DMS53 (cell line): ENCODE measurements around the gene EPB41L5.
"Not testable (repeated sequence)": the region's sequence is repeated elsewhere in the genome, so short reads cannot be mapped to it uniquely, and the experiment has no call there.

Experiments
- DNase-seq: peaks from one replicate; lab custom pipeline; 2025; lab: John Stamatoyannopoulos, UW

The EPB41L5 gene

DNA sequence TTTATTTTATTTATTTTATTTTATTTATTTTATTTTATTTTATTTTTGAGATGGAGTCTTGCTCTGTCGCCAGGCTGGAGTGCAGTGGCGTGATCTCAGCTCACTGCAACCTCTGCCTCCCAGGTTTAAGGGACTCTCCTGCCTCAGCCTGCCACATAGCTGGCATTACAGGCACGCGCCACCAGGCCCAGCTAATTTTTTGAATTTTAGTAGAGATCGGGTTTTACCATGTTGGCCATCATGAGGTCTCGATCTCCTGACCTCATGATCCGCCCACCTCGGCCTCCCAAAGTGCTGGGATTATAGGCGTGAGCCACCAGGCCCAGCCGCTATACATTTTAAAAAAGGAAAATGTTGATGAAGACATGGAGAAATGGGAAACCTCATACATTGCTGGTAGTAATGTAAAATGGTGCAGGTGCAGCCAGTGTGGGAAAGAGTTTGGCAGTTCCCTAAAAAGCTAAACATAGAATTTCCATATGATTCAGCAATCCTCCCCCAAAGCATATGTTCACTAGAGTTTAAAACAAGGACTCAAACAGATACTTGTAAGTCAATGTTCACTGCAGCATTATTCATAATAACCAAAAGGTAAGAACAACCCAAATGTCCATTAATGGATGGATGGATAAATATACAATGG, 187.1 kb downstream of the EPB41L5 start:
- DNase-seq, result not testable (repeated sequence)

- DNase-seq, result no peak
Measured at GRCh38 chr2:120203251-120204021, 190.6 kb downstream of the EPB41L5 start.

- DNase-seq, result peak; percentile 40
Measured at GRCh38 chr2:120204022-120204405, 191.1 kb downstream of the EPB41L5 start.

DNA sequence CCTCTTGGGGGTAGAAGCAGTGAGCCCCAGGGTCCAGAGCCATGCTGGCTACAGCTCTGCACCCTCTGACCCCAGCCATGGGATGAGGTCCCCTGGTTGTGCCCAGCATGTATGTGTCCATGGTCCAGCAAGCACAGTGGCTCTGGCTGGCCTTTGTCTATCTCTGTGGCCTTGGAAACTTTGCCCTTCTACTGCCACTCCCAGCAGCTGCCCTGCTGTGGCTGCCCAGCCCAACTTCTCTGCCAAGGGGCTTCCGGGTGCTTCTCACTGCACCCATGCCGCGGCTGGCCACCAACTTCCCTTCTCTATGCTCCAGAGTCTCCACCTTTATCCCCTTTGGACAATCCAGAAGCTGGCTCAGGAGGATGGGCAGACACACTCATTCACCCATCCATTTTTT, 191.5 kb downstream of the EPB41L5 start:
- DNase-seq, result no peak

DNA sequence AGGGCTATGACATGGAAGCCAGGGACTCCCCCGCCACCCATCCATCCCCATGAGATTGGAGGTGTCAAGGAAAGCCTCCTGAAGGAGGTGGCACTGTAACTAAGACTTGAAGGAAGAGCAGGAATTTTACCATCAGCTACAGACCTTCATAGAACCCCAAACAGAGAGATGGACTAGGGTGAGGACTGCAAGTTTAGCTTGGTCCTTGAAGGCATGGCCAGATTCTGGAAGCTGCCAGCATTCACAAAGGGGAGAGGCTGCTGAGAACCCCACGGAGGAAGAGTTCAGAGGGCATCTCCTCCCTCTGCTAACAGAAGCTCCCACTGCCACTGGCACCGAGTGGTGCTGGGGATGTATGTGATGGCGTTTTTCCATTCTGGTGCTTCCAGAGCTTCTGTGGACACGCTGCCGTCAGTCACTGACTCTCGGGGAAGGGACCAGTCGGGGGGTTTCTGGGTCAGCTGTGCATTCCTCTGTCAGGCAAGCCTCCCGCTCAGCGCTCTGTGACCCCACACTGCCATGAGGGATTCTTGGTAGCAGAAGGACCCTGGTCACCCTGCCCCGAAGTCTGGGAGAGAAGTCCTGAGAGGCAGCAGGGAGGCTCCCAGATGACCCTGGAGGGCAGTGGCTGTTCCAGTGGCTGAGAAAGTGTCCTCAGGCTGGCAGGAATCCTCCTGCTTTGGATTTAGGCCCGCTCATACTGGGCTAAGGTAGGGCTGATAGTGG, 192.2 kb downstream of the EPB41L5 start:
- no peak for DNase-seq

DNA sequence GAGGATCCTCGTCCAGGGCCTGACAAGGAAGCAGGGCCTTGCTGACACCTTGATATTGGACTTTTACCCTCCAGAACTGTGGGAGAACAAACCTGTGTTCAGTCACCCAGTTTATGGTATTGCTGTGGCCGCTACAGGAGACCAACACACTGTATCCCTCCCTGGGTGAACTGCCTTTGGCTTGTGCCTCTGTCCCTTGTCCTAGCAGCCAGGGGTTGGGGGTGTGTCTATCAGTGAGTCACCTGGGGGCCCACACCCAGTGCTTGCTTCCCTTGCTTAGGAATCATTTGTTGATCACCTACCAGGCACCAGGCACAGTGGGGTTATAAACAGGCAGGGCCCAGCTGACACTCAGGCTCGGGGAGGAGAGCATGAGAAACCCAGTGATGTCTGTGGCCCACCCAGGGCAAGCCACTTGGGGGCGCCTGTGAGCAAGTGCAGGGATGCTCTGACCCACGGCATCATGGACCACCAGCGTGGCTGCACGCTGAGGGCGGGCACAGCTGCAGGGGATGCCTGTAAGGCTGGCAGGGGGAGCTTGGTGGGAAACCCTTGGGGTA, 193.2 kb downstream of the EPB41L5 start:
- peak; percentile 41 for DNase-seq

DNA sequence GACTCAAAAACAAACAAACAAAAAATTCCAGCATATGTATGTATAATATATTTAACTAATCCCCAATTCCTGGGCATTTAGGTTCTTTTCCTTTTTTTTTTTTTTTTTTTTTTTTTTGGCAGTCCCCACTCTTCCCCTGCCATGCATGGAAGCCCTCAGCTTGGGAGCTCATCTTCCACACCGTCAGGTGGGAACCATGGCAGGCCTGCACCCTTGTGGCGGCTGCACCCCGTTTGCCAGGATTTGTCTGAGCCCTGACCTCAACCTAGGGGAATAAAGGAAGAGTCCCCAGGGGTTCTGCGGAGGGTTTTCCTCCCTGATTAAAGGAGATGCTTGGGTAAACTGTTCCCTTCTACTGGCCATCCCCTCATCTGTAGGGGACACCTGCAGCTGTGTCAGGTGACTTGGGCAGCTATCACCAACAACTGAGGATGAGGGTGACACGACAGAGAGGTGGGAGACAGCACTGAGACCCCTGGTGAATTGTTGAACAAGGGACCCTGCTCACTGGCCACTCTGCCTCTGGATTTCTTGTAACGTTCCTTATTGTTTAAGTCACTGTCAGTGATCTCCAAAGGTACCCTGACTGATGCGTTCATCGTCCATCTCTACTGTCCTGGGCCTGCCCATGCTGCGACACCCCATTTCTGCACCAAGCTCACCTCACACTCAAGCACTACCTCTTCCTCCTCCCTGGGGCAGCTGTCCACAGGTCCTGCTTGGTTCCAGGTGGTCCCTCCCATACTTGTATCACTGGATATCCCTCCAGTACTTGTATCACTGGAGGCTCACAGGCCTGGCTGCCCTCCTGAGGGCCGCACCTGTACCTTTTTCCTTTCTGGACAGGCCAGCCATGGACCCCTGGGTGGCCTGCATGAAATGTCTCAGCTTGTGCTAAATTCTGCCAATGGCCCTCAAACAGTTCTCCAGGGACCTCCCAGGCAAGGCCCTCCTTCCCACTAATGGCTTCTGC, 195.8 kb downstream of the EPB41L5 start:
- DNase-seq, result no peak

DNA sequence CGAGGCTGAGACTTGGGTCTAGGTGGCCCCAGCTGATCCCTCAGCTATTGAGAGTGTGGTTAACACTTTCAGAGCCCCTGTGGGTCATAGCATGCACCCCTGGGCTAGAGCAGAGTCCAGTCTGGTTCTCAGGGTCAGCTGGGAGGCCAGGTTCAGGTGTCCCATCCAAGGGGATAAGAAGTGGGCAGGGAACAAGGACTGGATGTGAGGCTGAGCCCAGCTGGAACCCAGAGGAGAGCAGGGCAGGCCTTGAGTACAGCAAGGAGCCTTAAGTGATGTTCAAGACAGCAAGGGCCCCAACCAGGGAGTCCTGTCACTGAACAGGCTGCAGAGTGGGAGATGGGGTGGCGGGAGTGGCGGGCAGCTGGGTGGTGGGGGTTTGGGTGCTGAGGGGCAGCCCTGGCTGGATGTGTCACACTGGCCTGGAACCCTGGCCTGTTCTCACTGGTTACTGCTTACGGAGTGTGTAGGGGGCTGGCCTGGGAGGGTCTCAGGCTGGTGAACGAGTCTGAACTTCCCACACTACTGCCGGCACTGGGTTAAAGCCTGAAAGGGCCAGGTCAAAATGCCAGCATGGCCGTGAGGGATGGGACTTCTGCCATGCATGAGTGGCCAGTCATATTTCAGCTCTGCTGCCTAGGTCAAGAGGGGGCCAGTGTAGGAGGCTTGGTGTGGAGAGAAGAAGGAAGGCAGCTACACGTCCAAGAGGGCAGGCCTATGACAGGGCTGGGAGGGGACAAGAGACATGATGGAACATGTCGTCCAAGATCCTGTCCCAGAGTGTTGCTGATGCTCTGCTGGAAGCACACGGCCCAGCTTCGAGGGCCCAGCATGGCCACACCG, 196.8 kb downstream of the EPB41L5 start:
- no peak for DNase-seq

- no peak for DNase-seq
Measured at GRCh38 chr2:120210270-120210693, 197.4 kb downstream of the EPB41L5 start.

DNA sequence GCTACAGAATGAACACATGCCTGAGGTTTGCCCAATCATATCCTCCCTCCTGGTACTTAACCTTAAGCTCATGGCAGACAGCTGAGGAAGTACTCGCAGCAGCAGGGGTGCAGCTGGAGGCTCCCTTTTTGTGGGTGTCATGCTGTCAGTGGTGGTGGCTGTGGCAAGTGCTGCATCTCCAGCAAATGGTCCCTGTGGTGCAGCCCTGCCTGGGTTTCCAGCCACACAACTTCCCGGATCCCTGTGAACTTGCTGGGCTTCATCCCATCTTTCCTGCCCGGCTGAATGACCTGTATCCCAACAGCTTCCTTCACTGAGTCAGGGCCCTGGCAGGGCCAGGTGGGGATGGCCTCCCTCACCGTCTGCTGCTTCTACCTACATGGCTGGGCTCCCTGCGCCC, 205.3 kb downstream of the EPB41L5 start:
- no peak for DNase-seq

DNA sequence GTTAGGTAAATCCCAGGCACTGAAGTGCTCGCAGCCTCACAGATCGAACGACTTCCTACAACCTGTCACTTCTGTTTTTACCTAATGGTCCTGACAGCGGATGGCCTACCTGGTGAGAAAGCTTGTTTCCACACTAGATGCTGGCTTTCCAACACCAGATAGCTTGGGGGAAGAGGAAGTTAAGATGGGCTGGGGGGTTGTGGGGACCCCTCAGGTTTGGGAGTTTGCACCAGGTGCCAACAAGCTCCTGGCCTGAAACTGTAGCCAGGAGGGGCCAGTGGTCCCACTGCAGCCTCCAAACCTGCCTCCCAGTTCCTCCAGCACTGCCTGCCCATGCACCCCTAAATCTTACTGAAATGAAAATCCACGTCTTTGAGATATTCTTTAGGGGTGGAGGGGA, 206.4 kb downstream of the EPB41L5 start:
- DNase-seq, result no peak

DNA sequence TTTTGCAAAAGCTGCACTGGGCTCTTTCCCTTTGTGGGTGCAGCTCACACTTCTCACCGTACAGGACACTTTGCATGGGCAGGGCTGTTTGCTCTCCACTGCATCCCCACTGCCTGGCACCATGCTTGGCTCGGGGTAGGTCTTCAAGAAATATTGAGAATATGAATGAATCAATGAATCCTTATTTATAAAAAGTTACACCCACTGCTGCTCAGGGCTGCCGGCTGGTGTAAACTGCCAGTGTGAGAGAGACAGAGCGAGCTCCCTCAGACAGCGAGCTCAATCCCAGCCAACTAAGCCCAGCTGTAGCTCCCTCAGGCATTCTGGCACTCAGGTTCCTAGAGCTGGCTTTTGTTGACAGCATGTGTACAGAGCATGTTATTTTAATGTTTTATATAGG, 206.9 kb downstream of the EPB41L5 start:
- DNase-seq, result no peak

- no peak for DNase-seq
Measured at GRCh38 chr2:120220756-120221155, 207.9 kb downstream of the EPB41L5 start.

GRCh38 chr2:120221616-120222015, 208.7 kb downstream of the EPB41L5 start:
- no peak for DNase-seq

- peak; percentile 63 for DNase-seq
Measured at GRCh38 chr2:120222186-120223033, 209.5 kb downstream of the EPB41L5 start.

- peak; percentile 97 for DNase-seq
Measured at GRCh38 chr2:120223034-120223912, 210.4 kb downstream of the EPB41L5 start, which contains the start of gene TMEM185B. Gene TMEM185B, minus strand, starts transcription at chr2:120223400. Its CDS starts 424 bp downstream, at chr2:120222976.

GRCh38 chr2:120224256-120224655, 211.4 kb downstream of the EPB41L5 start:
- peak; percentile 76 for DNase-seq
